Measurements from ENCODE around the gene GRAMD4. TPM values are rescaled to one million over a fixed set of nuclear protein-coding genes. Genes with fewer than 3 reads are reported as not detected.

The GRAMD4 gene
- total and polyA plus RNA-seq, 10 of the 15 experiments (the other 5 are each of a cell fraction or from before 2014, with no cell fraction given), result 0.21 to 45.5 (median 10.6) TPM

- Histone ChIP-seq H3K9ac (ENCODE audit: control insufficient read depth, insufficient read depth, low read length) (no peak overlapping the region), H3K79me2 (ENCODE audit: control insufficient read depth, insufficient read depth, low read length) (no peaks in the 10 kb centered on the region), H3K9me3 (replicated peaks; ENCODE audit: control insufficient read depth, insufficient read depth, low read length) (no peaks in the 10 kb centered on the region), H3K4me1 (ENCODE audit: control insufficient read depth, insufficient read depth, low read length) (no peaks in the 10 kb centered on the region), H3K36me3 (ENCODE audit: control insufficient read depth in 2 of 2, insufficient read depth in 2 of 2, low read length in 1 of 2) (peaks cover 0 to 29% of the 10 kb centered on the region in 2 experiments; a peak in 3 of 4 replicates), H3K27me3 (replicated peaks in 1 of 2; ENCODE audit: control insufficient read depth in 2 of 2, insufficient read depth in 2 of 2, low read length in 1 of 2) (no peaks in the 10 kb centered on the region), H3K27ac (ENCODE audit: control insufficient read depth, insufficient read depth) (no peak overlapping the region), H4K20me1 (ENCODE audit: control insufficient read depth, insufficient read depth) (no peaks in the 10 kb centered on the region), H2AFZ (ENCODE audit: control insufficient read depth, low read depth, low read length) (no peak overlapping the region), H3K4me3 (no peak overlapping the region), H3K4me2 (ENCODE audit: control insufficient read depth, insufficient read depth) (no peak overlapping the region)
- in situ Hi-C loops (cut with MboI), result no loop called here
- BruUV-seq (replicated peaks), result no TSS peak
- TF ChIP-seq ZBTB33 (IDR thresholded peaks at IDR 0.05), result no peak
- TF ChIP-seq ZNF274 (IDR thresholded peaks at IDR 0.05; ENCODE audit: insufficient read depth, insufficient read length), result no peak
- TF ChIP-seq RBBP5 (conservative IDR thresholded peaks at IDR 0.05), result no peak
- TF ChIP-seq PKNOX1 (IDR thresholded peaks at IDR 0.05), result no peak
- TF ChIP-seq CHD2 (IDR thresholded peaks at IDR 0.05; ENCODE audit: borderline replicate concordance, low read depth, low read length), result no peak
- TF ChIP-seq MXI1 (IDR thresholded peaks at IDR 0.05; ENCODE audit: low read depth, low read length), result no peak
- TF ChIP-seq POLR2A (IDR thresholded peaks at IDR 0.05; ENCODE audit: low read depth, low read length), result no peak
- no peak for TF ChIP-seq E2F8 (IDR thresholded peaks at IDR 0.05; ENCODE audit: low read depth, partially characterized antibody)
- TF ChIP-seq ZNF24 (IDR thresholded peaks at IDR 0.05), result no peak
- no peak for TF ChIP-seq RAD21 (IDR thresholded peaks at IDR 0.05; ENCODE audit: insufficient read depth, low read depth, low read length)
- no peak for TF ChIP-seq FOS (IDR thresholded peaks at IDR 0.05; ENCODE audit: borderline replicate concordance, extremely low read depth, insufficient read length)
- no peak for DNase-seq (ENCODE audit: low read depth, low spot score)
- ChIA-PET POLR2A (no interaction called here), RAD21 (ENCODE audit: unreplicated experiment) (no interaction called here), CTCF (no interaction called here), SMC1A (ENCODE audit: uncharacterized antibody, unreplicated experiment) (no interaction called here)
- intact Hi-C loops (cut with micrococcal nuclease; ENCODE audit: unreplicated experiment), result no loop called here
- ATAC-seq, result no peak
- no peak for FAIRE-seq
- 57% methylated on average over 13 of the region's 13 CpGs for WGBS (ENCODE audit: insufficient coverage, insufficient replicate concordance, low lambda C conversion rate, missing lambda C conversion rate)
These were observed 44.2 kb downstream of the GRAMD4 start for GRCh38 chr22:46664301-46664855.
